AG09309 (cell line): ENCODE measurements around the gene FBXL14.
"Not testable (repeated sequence)": the region's sequence is repeated elsewhere in the genome, so short reads cannot be mapped to it uniquely, and the experiment has no call there.

Source experiments
- DNase-seq: peaks from one replicate; pipeline ENCODE4 v3.0.0-alpha.2; 2010; ENCODE audit warnings: low read depth
- H3K4me3 ChIP-seq: 2 replicates; pipeline ENCODE4 v1.5.1; 2011; ENCODE audit warnings: mild to moderate bottlenecking, low read depth, low read length, moderate library complexity; ENCODE audit not compliant: control insufficient read depth
- TF ChIP-seq, protein P1 (sequence below): IDR thresholded peaks from 2 replicates; pipeline ENCODE4 v1.5.1; 2011; ENCODE audit warnings: mild to moderate bottlenecking, low read depth, low read length, inconsistent platforms; ENCODE audit not compliant: insufficient read depth, control insufficient read depth; ENCODE audit errors: missing control alignments

Gene FBXL14

GRCh38 chr12:1559676-1560091, 34.7 kb downstream of the FBXL14 start:
- TF ChIP-seq, protein P1, sequence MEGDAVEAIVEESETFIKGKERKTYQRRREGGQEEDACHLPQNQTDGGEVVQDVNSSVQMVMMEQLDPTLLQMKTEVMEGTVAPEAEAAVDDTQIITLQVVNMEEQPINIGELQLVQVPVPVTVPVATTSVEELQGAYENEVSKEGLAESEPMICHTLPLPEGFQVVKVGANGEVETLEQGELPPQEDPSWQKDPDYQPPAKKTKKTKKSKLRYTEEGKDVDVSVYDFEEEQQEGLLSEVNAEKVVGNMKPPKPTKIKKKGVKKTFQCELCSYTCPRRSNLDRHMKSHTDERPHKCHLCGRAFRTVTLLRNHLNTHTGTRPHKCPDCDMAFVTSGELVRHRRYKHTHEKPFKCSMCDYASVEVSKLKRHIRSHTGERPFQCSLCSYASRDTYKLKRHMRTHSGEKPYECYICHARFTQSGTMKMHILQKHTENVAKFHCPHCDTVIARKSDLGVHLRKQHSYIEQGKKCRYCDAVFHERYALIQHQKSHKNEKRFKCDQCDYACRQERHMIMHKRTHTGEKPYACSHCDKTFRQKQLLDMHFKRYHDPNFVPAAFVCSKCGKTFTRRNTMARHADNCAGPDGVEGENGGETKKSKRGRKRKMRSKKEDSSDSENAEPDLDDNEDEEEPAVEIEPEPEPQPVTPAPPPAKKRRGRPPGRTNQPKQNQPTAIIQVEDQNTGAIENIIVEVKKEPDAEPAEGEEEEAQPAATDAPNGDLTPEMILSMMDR = no peak
- DNase-seq = no peak

GRCh38 chr12:1558108-1558507, 36.3 kb downstream of the FBXL14 start:
- H3K4me3 ChIP-seq, DNase-seq: not testable (repeated sequence)

More at GRCh38 chr12:1559676-1560091, 34.7 kb downstream of the FBXL14 start:
- H3K4me3 ChIP-seq = no peak overlapping the region

DNA sequence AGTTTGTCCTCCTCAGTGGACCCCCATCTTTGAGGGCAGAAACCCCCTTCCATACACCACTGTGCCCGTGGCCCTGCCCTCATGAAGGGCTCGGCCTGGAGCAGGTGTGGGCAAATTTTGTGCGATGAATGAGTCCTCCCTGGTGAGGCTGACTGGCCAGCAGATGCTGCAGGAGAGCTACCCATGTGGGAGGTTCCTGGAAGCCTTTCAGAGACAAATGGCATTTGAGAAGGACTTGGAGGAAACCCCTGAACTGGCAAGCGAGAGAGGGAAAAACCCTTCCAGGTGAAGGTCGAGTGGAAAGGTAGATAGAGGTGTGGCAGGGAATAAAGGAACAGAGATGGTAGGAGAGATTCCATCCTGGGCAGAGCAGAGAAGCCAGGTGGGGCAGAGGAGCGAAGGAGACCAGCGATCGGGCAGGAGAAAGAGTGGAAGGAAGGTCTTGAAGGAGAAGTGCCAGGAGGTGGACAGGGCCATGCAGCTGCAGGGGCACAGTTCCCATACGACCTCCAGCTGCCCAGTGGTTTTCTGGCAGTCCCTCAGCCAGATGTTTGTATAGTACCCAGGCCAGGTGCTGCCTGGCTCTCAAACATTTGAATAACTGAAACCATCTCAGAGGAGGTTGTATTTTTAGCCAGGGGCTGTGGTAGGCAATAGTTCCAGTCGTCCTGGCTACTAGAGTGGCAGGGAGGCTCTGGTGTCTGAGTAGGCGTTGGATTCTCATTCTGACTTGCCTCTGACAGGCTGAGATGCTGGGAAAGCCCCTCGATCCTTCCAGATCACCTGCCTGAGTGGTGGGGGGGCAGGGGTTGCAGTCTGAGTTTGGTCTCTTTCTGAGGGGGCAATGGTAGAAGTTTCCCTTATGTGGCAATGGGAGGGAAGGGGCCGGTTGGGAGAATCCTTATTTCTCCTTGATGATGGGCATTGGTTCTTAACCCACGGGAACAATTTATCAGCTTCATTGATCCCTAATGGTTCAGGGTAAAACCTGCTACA, 40.1 kb downstream of the FBXL14 start:
- TF ChIP-seq, protein P1 = no peak
- no peak for DNase-seq
- no peak overlapping the region for H3K4me3 ChIP-seq

- no peak for DNase-seq
Observed at GRCh38 chr12:1553536-1553935, 40.8 kb downstream of the FBXL14 start.

DNA sequence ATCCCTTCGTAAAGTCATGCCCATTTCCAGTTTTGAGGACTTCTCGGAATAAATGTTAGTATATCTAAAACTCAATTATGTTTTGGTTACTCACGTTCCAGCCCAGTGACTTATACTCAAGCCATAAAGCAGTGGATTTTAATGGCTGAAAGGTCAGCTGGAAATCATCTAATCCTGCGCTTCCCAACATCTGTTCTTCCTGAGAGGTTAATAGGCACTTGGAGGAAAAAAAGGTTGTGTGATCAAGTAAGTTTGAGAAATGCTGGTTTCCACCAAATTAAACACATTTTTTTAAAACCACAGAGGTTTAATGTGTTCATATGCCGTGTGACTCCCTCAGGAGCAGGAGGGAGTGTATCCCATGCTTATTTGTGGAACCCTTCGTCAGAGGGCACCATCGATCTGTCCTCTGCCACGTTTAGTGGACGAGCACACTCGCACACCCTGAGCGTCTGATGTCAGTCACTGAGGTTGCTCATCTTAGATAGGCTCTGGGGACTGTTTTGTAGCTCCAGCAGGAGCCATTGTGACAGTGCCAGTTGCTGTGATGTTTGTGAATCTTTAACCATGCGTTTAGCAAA, 41.4 kb downstream of the FBXL14 start:
- H3K4me3 ChIP-seq = no peak overlapping the region
- TF ChIP-seq, protein P1 = no peak
- DNase-seq = peak; percentile 97

More at GRCh38 chr12:1553536-1553935, 40.8 kb downstream of the FBXL14 start:
- TF ChIP-seq, protein P1 = no peak
- H3K4me3 ChIP-seq = no peak overlapping the region

DNA sequence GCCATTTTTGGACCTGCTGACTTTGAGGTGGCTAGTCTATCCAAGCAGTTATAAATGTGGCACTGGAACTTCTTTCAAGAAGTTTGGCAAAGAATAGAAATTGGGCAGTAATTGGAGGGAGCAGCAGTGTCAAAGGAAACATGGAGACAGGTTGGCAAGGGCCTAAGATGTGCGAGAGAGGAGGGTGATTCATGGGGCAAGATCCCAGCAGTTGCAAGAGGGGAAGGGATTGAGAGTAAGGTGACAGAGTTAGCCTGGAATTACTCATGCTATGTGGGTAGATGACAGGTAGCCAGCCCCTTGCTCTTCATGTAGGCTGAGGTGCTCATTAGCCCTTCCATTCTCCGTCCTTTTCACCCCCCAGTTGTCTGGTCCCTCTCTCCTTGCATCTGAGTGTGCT, 42.2 kb downstream of the FBXL14 start:
- H3K4me3 ChIP-seq = no peak overlapping the region
- TF ChIP-seq, protein P1 = no peak
- DNase-seq = no peak

GRCh38 chr12:1551496-1551895, 42.9 kb downstream of the FBXL14 start:
- TF ChIP-seq, protein P1 = no peak
- DNase-seq = no peak
- no peak overlapping the region for H3K4me3 ChIP-seq
